AG10803 (cell line): ENCODE measurements around the gene SLC29A1.

Experiments used
- DNase-seq: peaks from one replicate; pipeline ENCODE4 v3.0.0; 2010; ENCODE audit warnings: low read depth
- H3K4me3 ChIP-seq: 2 replicates; pipeline ENCODE4 v1.5.1; 2011; ENCODE audit warnings: mild to moderate bottlenecking, low read length, control low read depth
- TF ChIP-seq, protein P1 (sequence below): conservative IDR thresholded peaks from 2 replicates; pipeline ENCODE4 v1.5.1; 2011; ENCODE audit warnings: mild to moderate bottlenecking, low read length, control low read depth, inconsistent platforms

Gene SLC29A1

DNA sequence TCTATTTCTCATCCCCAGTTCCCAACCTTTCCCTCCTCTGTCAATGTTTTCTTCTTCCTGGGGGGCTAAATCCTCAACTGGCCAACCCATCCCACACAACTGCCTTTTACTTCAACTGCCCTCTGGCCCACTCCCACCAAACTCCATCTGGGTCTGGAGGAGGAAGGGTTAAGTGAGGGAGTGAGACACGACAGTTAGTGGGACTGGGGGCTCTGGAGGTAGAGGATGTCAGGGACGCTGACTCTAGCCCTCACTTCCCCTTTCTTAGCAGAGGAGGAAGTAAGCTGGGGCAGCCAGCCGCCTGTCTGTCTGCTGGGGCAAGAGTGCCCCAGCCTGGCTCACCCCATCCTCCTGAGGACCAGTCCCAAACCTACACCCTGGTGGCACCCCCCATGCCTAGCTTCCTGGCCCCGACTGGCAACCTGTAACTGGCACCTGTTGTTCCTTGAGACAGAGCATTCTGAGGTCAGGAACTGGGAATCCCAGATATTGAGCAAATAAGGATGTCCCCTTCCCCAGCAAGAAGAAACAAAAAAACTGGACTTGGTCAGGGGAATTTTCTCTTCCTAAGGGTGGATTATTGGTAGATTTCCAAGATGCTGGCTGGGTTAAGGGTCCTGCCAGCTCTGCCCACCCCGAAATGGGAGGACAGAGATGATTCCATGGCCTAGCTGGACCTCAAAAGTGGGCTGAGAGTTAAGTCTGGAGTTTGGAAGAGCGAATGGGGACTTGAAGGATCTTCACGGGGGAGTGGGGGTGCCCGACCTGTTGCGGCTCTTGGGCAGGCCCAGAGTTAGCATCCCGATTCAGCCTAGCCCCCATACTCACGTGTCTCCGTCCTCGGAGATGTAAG lies 41.0 kb downstream of the SLC29A1 start:
- TF ChIP-seq, protein P1, sequence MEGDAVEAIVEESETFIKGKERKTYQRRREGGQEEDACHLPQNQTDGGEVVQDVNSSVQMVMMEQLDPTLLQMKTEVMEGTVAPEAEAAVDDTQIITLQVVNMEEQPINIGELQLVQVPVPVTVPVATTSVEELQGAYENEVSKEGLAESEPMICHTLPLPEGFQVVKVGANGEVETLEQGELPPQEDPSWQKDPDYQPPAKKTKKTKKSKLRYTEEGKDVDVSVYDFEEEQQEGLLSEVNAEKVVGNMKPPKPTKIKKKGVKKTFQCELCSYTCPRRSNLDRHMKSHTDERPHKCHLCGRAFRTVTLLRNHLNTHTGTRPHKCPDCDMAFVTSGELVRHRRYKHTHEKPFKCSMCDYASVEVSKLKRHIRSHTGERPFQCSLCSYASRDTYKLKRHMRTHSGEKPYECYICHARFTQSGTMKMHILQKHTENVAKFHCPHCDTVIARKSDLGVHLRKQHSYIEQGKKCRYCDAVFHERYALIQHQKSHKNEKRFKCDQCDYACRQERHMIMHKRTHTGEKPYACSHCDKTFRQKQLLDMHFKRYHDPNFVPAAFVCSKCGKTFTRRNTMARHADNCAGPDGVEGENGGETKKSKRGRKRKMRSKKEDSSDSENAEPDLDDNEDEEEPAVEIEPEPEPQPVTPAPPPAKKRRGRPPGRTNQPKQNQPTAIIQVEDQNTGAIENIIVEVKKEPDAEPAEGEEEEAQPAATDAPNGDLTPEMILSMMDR = no peak
- peak overlapping the region; percentile 82 for H3K4me3 ChIP-seq
- DNase-seq = no peak

DNA sequence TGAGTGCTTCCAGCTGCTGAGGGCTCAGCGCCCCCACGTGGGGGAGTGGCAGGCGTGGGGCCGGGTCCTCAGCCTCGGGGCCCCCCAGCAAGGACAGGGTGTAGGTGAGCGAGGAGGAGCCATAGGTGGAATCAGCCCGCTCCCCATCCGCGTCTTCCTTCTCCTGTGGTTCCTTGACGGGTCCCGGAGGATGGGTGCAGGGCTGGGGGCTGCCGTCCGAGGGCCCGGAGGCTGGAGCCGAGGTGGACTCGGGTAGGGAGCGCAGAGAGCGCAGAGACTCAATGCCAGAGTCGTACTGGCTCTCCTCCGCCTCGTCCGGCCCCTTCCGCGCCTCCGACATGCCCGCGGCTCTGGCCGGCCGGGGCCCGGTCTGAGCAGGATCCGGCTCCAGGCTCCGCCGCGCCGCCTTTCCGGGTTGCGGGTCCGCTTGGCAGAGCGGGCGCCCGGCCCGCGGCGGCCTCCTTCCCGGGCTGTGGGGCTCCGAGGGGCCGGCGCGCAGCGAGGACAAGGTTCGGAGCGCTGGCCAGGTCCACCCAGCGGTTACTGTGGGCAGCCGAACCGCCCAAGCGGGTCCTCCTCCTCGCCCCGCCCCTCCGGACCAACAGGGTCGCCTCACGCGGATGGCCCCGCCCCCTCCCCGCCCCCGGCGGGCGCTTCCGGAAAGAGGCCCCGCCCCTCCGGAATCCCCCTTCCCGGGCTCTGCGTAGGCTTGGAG lies 41.8 kb downstream of the SLC29A1 start, which contains the start of gene NFKBIE:
Gene NFKBIE (minus strand): TSS at position 545 of the 715 bp plus-strand sequence. CDS start 205 bp downstream, at position 340.
- TF ChIP-seq, protein P1 = peak; percentile 23
- peak within 1 kb of the TSS; percentile 82 for H3K4me3 ChIP-seq
- DNase-seq = peak; percentile 82

DNA sequence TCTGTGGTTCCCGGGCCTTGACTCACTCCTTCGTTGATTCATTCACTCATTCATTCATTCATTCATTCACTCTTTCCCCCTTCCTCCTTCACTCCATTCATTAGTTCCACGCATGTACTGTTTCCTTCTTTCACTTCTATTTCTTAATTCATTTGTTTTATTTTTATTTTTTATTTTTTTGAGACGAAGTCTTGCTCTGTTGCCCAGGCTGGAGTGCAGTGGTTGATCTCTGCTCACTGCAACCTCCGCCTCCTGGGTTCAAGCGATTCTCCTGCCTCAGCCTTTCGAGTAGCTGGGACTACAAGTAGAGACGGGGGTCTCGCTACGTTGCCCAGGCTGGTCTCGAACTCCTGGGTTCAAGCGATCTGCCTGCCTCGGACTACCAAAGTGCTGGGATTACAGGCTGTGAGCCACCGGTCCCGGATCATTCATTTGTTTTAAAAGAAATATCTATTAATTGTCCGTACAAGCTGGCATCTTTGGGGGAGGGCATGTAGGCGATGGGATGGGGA lies 42.4 kb downstream of the SLC29A1 start:
- DNase-seq = no peak
- TF ChIP-seq, protein P1 = no peak
- H3K4me3 ChIP-seq = peak overlapping the region; percentile 36; the same call in 1 of the 2 replicates

DNA sequence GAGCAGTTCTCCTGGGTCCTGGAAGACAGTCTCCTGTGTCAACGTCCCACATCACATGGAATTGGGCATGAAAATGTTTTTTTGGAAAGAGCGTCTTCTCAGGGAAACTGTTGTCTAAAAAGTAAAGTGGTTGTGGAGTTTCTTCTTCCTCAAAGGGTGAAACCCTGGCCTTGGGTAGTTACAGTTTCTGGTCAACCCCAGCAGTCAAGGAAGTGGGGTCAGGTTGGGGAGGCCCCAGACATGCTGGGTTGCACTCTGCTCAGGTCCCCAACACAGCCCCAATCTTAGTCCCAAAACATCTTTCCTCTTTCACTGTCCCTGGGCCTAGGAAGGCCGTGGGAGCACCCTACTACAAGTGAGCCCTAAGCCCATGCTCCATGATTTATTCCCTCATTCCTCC lies 43.0 kb downstream of the SLC29A1 start:
- no peak overlapping the region for H3K4me3 ChIP-seq
- DNase-seq = no peak
- TF ChIP-seq, protein P1 = no peak

DNA sequence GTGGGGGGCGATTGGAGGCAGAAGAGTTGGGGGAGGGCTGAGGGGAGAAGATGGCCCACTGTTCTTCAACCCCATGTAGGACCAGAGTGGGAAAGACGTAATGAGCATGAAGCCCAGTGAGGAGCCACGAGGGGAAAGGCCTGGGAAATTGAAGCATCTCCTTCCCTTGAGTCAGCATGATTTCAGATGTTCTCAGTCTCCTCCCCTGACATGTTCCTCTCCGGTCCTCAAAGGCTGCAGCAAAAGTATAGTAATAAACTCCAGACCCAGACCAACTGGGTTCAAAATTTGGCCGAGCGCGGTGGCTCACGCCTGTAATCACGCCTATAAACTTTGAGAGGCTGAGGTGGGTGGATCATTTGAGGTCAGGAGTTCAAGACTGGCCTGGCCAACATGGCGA lies 43.9 kb downstream of the SLC29A1 start:
- H3K4me3 ChIP-seq = no peak overlapping the region
- TF ChIP-seq, protein P1 = no peak
- no peak for DNase-seq

DNA sequence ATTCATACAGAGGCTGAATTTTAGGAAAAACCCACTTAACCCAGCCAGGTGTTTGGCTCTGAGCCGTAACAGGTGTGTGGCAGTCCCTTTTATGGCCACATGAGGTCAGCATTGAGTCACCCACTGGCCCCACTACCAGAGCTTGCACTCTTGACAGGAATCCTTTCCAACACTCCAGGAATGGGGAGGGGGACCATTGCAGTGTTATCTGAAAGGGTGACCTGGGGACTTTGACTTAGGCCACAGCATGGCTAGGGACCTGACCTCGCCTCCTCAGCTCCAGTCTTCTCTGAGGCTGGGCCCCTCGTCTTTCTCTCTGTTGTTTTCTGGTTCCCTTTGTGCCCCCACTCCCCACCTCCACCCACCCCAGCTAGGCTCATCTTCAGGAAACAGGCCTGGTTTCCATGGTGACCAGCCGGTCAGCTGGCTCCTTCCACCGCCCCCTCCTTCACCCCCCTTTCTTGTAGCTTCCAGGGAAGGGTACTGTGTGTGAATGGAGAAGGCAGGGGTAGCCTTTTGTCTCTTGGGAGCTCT lies 44.8 kb downstream of the SLC29A1 start:
- no peak for DNase-seq
- TF ChIP-seq, protein P1 = peak; percentile 99
- no peak overlapping the region for H3K4me3 ChIP-seq
